HG03520 (cell line): ENCODE data around the gene LURAP1L.

Source experiments
- ATAC-seq: cut with Tn5 transposase; IDR thresholded peaks from one replicate; pipeline ENCODE4 v1.9.1; 2021; ENCODE audit warnings: mild to moderate bottlenecking, moderate library complexity; ENCODE audit not compliant: unreplicated experiment

The LURAP1L gene

GRCh38 chr9:12811935-12812334 lies 37.1 kb downstream of the LURAP1L start:
- ATAC-seq, result no peak

- ATAC-seq, result no peak
These were observed 37.9 kb downstream of the LURAP1L start for GRCh38 chr9:12812710-12813109.

DNA sequence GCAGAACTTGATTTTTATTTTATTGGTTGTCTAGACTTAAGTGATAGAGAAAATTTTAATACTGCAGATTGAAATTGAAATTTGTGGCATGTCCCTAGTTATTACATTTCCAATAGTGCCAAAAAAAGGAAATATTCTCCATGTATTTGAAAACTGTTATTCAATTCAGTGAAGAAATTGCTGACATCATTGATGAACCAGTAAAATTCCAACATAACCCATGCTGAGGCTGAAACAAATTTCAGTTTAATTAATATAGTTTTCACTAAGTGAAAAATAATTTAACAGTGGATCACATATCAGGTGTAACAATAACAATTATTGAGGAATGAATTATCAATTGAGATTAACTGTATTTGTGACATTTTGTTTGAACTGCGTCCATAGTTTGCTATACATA lies 38.7 kb downstream of the LURAP1L start:
- no peak for ATAC-seq

- ATAC-seq, result no peak
These were observed 39.4 kb downstream of the LURAP1L start for GRCh38 chr9:12813960-12814876.

DNA sequence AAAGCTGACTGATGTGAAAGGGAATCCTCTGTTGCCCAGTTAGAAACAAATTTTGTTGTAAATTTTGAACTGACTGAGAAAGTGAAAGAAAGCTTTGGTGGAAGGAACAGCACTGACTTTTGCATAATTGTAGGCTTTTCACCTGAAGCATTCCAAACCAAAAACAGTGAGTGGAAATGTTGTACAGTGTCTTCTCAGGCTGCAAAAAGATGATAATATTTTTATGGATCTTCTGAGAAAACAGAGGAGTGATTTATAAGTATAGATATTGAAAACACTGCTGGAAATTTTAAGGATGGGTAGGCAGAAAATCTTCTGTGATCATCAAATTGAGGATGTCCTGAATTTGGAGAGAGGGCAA lies 40.0 kb downstream of the LURAP1L start:
- no peak for ATAC-seq

GRCh38 chr9:12815888-12816287 lies 41.1 kb downstream of the LURAP1L start:
- ATAC-seq, result no peak

GRCh38 chr9:12816656-12817101 lies 41.9 kb downstream of the LURAP1L start:
- ATAC-seq, result no peak

- ATAC-seq, result no peak
These were observed 42.9 kb downstream of the LURAP1L start for GRCh38 chr9:12817702-12818101.

DNA sequence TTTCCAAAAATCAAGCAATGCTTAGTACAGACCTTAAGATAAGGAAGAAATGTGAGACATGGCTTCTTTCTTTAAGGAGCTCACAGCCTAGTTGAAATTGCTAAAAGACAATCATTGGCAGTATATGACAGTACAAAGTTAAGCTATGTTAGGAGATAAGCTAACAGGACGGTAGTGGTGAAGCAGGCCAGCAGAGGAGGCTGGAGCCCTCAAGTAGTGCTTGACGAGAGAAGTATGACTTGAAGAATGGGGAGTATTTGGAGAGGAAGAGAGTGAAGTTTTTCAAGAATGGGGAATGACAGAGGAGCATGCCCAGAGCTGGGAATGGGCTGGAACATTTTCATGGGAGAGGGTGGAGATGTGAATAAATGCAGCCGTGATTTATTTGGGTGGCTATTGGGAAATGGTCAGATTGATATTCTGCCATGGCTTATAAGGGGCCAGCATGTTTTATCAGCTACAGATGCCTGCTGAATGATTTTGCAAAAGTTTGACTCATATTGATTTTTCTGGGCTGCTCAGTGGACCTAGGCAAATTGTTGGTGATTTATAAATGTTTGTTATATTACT lies 43.7 kb downstream of the LURAP1L start:
- ATAC-seq, result no peak

DNA sequence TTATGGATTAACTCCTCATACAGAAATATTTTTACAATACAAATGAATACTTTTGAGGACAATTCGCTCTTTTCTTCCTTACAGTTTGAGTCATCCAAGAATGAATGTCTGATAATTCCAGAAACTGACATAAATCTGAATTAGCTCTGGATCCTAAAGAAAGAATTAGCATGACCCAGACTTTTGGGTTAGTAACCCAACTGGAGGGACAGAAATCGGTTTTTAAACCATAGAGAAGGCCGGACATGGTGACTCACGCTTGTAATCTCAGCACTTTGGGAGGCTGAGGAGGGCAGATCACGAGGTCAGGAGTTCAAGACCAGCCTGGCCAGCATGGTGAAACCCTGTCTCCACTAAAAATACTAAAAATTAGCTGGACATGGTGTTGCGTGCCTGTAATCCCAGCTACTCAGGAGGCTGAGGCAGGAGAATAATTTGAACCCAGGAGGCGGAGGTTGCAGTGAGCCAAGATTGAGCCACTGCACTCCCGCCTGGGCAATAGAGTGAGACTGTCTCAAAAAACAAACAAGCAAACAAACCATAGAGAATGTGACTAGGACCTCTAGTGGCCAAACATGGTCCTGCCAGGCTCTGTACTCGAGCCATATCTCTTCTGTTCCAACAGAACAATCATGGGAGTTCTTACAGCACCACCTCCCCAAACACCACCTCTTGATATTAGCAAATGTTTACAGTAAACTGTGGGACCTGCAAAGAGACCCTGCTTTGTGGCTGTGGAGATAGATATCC lies 44.8 kb downstream of the LURAP1L start:
- ATAC-seq, result no peak

DNA sequence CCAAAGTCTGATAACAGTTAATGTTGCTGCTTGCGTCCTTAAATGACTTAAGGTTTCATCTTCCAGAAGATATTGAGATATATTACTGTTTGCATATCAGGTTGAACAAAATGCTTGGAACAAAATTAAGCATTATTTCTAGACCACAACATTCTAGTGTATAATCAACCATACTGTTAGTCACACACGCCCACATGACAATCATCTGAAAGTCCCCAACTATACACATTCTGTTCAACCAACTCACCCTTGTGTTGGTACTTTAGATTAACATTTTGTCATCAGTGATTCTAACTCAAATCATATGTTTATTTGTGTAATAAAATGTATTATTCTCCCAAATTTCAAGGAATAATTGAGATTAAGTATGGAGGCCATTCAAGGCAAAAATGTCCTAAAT lies 47.3 kb downstream of the LURAP1L start:
- ATAC-seq, result no peak

- no peak for ATAC-seq
These were observed 52.2 kb downstream of the LURAP1L start for GRCh38 chr9:12826924-12827565.

- no peak for ATAC-seq
These were observed 58.9 kb downstream of the LURAP1L start for GRCh38 chr9:12833701-12834100.

DNA sequence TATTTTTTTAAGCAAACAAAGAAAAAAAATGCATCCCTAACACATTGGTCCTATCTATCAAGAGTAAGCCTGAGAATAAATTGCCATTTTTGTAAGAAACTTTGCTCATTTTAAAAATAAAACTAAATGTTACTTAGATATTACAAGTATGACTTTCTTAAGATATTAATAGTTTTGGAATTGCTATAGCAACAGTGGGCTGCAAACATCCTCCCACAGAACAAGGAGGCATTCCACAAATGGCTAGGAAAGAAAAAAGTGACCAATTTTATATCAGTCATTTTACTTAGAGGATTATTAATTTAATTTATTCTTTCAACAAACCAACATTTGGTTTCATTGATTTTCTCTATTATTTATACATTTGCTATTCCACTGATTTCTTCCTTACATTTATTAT lies 63.7 kb downstream of the LURAP1L start:
- no peak for ATAC-seq

- no peak for ATAC-seq
These were observed 68.9 kb downstream of the LURAP1L start for GRCh38 chr9:12843735-12844134.

GRCh38 chr9:12846035-12846434 lies 71.2 kb downstream of the LURAP1L start:
- ATAC-seq, result no peak

DNA sequence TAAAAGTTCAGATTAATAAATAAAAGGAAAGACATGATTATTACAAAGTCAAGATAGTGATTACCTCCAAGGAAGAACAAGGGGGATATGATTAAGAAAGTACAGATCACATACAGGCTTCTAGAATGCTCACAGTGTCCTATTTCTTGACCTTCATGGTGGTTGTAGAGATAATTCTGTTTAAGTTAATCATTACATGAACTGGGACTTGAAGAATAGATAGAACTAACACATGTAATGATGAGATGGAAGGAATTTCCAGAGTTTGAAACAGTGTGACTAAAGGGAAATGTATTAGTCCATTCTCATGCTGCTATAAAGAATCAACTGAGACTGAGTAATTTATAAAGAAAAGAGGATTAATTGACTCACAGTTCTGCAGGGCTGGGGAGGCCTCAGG lies 72.7 kb downstream of the LURAP1L start:
- no peak for ATAC-seq

- no peak for ATAC-seq
These were observed 74.7 kb downstream of the LURAP1L start for GRCh38 chr9:12849486-12850003.

DNA sequence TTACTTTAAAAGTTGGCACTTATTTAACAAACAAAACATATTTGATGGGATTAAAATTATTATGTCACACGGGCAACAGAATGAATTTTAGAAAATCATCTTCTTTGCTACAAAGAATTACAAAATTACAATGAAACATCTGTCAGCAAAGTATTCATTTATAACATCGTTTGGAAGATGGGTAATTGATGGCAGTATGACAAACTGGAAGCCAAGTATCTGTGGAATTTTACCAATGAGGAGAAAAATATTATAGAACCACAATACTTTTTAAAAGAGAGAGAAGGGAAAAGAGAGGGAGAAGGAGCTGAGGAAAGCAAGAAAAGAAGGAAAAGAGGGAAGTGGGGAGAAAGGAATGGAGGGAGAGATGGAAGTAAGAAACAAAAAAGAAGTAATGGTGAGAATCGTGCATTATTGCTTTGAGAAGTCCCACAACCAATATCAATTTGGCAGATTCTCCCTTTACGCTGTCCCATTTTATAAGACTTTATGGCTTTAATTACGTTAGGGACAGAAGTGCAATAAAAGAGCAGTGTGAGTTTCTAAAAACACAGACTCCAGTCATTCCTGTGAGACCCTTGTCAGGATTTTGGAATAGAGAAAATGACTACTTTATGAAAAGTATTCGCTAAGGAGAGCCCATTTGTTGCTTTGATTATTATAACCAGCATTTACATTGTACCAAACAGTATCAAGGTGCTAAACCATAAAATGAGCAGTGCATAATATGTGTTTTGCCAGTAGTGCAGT lies 76.7 kb downstream of the LURAP1L start:
- ATAC-seq, result no peak

- no peak for ATAC-seq
These were observed 78.2 kb downstream of the LURAP1L start for GRCh38 chr9:12853051-12853450.
